ENCODE data around the gene TP53BP2. TPM values are rescaled to one million over a fixed set of nuclear protein-coding genes. Genes with fewer than 3 reads are reported as not detected.
"Not testable (repeated sequence)": the region's sequence is repeated elsewhere in the genome, so short reads cannot be mapped to it uniquely, and the experiment has no call there.

Gene TP53BP2
- total RNA-seq, 2 experiments from 2014 or later: 46.6 to 56.2 TPM

DNA sequence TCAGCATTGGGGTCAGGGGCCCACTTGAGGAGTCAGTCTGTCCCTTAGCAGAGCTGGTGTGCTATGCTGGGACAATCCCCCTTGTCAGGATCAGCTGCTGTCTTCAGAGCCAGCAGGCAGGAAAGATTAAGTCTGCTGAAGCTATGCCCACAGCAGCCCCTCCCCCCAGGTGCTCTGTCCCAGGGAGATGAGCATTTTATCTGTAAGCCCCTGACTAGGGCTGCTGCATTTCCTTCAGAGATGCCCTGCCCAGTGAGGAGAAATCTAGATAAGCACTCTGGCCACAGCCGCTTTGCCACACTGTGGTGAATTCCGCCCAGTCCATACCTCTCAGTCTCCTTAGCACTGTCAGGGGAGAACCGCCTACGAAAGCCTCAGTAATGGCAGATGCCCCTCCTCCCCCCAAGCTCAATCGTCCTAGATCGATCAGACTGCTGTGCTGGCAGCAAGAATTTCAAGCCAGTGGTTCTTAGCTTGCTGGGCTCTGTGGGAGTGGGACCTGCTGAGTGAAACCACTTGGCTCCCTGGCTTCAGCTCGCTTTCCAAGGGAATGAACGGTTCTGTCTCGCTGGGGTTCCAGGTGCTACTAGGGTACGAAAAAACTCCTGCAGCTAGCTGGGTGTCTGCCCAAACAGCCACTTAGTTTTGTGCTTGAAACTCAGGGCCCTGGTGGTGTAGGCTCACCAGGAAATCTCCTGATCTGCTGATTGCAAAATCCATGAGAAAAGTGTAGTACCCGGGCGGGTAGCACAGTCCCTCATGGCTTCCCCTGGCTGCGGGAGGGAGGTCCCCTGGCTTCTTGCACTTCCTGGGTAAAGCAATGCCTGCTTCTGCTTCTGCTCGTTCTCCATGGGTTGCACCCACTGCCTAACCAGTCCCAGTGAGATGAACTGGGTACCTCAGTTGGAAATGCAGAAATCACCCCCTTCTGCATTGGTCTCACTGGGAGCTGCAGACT, 25.1 kb upstream of the TP53BP2 start:
- no peak overlapping the region for H3K27ac Mint-ChIP-seq
- CTCF ChIA-PET: interaction anchor here (0.5 to 0.7 kb wide), 2 partner anchors 22 to 1872 kb away, joined by 3 to 6 read pairs; no protein-coding TSS in a partner anchor

DNA sequence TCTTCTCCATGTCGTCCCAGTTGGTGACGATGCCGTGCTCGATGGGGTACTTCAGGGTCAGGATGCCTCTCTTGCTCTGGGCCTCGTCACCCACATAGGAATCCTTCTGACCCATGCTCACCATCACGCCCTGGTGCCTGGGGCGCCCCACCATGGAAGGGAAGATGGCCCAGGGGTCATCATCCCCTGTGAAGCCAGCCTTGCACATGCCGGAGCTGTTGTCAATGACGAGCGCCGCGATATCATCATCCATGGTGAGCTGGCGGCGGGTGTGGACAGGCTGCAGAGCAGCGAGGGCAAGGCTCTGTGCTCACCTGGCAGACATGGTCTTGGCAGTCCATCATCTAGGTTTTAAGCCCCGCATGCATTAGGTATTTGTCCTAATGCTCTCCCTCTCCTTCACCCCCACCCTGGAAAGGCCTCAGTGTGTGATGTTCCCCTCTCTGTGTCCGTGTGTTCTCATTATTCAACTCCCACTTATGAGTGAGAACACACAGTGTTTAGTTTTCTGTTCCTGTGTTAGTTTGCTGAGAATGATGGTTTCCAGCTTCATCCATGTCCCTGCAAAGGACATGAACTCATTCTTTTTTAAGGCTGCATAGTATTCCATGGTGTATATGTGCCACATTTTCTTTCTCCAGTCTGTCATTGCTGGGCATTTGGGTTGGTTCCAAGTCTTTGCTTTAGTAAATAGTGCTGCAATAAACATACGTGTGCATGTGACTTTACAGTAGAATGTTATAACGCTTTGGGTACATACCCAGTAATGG, 19.0 kb upstream of the TP53BP2 start:
- H3K9me3 Mint-ChIP-seq (ENCODE audit: low read depth); H3K4me1 Mint-ChIP-seq; DNase-seq; intact Hi-C loops (cut with DNase I, micrococcal nuclease); H3K36me3 Mint-ChIP-seq (ENCODE audit: low read depth); H3K27ac Mint-ChIP-seq; CTCF ChIA-PET; POLR2A ChIA-PET; ATAC-seq; H3K4me3 Mint-ChIP-seq; H3K27me3 Mint-ChIP-seq: not testable (repeated sequence)

More for the DNA sequence above, 25.1 kb upstream of the TP53BP2 start:
- Mint-ChIP-seq H3K27me3 (peaks cover 11% of the 10 kb centered on the region), H3K4me1 (no peaks in the 10 kb centered on the region), H3K36me3 (ENCODE audit: low read depth) (no peaks in the 10 kb centered on the region), H3K4me3 (peak overlapping the region; percentile 19), H3K9me3 (ENCODE audit: low read depth) (no peaks in the 10 kb centered on the region)
- no peak for DNase-seq
- intact Hi-C loops (cut with DNase I, micrococcal nuclease): no loop called here
- POLR2A ChIA-PET: no interaction called here
- no peak for ATAC-seq

DNA sequence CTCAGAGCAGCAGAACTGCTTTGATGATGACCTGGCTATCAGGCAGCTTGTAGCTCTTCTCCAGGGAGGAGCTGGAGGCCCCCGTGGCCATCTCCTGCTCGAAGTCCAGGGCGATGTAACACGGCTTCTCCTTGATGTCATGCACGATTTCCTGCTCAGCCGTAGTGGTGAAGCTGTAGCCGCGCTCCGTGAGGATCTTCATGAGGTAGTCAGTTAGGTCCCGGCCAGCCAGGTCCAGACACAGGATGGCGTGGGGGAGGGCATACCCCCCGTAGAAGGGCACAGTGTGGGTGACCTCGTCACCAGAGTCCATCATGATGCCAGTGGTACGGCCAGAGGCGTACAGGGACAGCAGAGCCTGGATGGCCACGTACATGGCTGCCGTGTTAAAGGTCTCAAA, 18.3 kb upstream of the TP53BP2 start:
- intact Hi-C loops (cut with DNase I, micrococcal nuclease): no loop called here
- ChIA-PET CTCF (no interaction called here), POLR2A (no interaction called here)
- Mint-ChIP-seq H3K27me3 (peaks cover 3% of the 10 kb centered on the region), H3K9me3 (ENCODE audit: low read depth) (no peaks in the 10 kb centered on the region), H3K36me3 (ENCODE audit: low read depth) (no peaks in the 10 kb centered on the region), H3K4me3 (no peak overlapping the region), H3K27ac (no peak overlapping the region), H3K4me1 (no peaks in the 10 kb centered on the region)
- DNase-seq (no peak), ATAC-seq (no peak)

DNA sequence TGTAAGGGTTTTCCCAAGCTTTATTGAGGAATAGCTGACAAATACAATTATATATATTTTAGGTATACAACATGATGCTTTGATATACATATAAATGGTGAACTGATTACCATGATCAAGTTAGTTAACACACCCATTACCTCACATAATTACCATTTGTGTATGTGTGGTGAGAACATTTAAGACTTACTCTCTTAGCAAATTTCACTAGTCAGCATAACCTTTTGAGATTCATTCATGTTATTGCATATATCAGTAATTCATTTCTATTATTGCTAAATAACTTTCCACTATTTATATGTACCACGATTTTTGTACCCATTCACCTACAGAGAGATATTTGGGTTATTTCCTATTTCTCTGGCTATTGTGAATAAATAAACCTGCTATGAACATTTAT, 16.2 kb upstream of the TP53BP2 start:
- DNase-seq (no peak), ATAC-seq (no peak)
- ChIA-PET CTCF (no interaction called here), POLR2A (no interaction called here)
- H3K4me1 Mint-ChIP-seq: no peaks in the 10 kb centered on the region
- H3K36me3 Mint-ChIP-seq (ENCODE audit: low read depth): no peaks in the 10 kb centered on the region
- H3K9me3 Mint-ChIP-seq (ENCODE audit: low read depth): no peaks in the 10 kb centered on the region
- H3K27me3 Mint-ChIP-seq: no peaks in the 10 kb centered on the region
- no peak overlapping the region for H3K27ac Mint-ChIP-seq
- H3K4me3 Mint-ChIP-seq: no peak overlapping the region
- intact Hi-C loops (cut with DNase I, micrococcal nuclease): no loop called here

DNA sequence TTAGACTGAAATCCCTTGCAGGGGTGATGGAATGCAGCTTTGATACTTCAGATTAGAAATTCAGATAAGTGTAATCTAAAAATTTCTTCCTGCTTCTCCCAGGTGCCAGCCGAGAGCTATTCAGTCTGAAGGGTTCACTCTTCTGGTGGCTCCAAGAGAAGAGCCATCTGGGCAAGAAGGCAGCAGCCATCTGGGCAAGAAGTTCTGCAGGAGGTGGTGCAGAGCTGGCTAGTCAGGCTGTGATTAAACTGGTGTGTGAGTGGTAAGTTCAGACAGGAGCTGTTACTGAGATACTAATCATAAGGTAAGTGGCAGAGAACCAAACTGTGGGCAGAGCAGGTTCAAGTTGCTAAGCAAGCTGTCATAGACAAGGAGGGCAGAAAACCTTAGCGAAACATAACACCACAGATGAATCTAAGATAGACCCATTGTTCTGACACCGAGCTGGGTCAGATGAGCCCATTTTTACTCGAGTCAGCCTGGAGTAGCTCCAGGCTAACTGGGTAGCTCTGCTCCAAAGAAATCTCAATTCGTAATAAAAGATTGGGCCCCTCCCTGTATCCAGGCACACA, 14.4 kb upstream of the TP53BP2 start:
- ChIA-PET POLR2A (interaction anchor here (1.0 kb wide), 1 partner anchor 15 kb away, joined by 3 read pairs; no protein-coding TSS in a partner anchor), CTCF (interaction anchor here (0.9 to 2.0 kb wide), 5 partner anchors 9 to 111 kb away, joined by 3 to 5 read pairs (median 4); partner anchors contain the start of gene TP53BP2)

DNA sequence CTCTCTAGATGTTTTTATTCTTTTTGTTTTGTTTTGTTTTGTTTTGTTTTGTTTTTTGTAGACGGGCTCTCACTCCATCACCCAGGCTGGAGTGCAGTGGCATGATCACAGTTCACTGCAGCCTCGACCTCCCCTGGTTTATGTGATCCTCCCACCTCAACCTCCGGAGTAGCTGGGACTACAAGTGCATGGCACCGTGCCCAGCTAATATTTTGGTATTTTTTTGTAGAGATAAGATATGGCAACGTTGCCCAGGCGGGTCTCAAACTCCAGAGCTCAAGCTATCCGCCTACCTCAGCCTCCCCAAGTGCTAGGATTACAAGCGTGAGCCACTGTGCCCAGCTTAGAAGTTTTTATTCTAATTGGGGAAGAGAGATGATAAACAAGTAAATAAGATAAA, 13.3 kb upstream of the TP53BP2 start:
- no peak overlapping the region for H3K27ac Mint-ChIP-seq
- DNase-seq: no peak
- ChIA-PET POLR2A (no interaction called here), CTCF (interaction anchor here (0.8 to 2.0 kb wide), 5 partner anchors 8 to 580 kb away, joined by 3 to 7 read pairs (median 4); no protein-coding TSS in a partner anchor)
- H3K4me3 Mint-ChIP-seq: no peak overlapping the region
- no peaks in the 10 kb centered on the region for H3K27me3 Mint-ChIP-seq
- H3K36me3 Mint-ChIP-seq (ENCODE audit: low read depth): no peaks in the 10 kb centered on the region
- ATAC-seq: no peak
- no peaks in the 10 kb centered on the region for H3K9me3 Mint-ChIP-seq (ENCODE audit: low read depth)
- intact Hi-C loops (cut with DNase I, micrococcal nuclease): no loop called here
- no peaks in the 10 kb centered on the region for H3K4me1 Mint-ChIP-seq

More for the DNA sequence above, 14.4 kb upstream of the TP53BP2 start:
- ATAC-seq (peak; percentile 55), DNase-seq (no peak)
- H3K4me1 Mint-ChIP-seq: no peaks in the 10 kb centered on the region
- H3K27me3 Mint-ChIP-seq: no peaks in the 10 kb centered on the region
- H3K27ac Mint-ChIP-seq: no peak overlapping the region
- H3K4me3 Mint-ChIP-seq: no peak overlapping the region
- H3K36me3 Mint-ChIP-seq (ENCODE audit: low read depth): no peaks in the 10 kb centered on the region
- intact Hi-C loops (cut with DNase I, micrococcal nuclease): no loop called here
- no peaks in the 10 kb centered on the region for H3K9me3 Mint-ChIP-seq (ENCODE audit: low read depth)

DNA sequence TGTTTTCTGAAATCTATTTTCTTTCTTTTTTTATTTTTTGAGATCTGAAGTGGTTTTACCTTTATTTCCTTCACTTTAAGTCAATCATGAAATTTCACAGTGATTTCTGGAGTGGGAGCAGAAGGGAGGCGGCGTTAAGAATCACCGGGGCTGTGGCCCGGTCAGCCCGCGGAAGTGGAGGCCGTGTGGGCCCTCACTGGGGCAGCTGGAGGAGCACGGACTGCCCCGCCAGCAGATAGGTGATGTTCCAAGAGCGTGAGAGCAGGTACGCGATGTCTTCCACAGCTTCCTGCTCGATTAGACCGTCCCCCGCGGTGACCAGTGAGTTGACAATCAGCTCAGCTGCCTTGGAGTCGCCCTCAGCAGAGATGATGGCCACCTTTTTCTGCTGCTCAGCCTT, 10.6 kb upstream of the TP53BP2 start:
- DNase-seq: no peak
- Mint-ChIP-seq H3K4me1 (no peaks in the 10 kb centered on the region), H3K4me3 (no peak overlapping the region), H3K36me3 (ENCODE audit: low read depth) (no peaks in the 10 kb centered on the region), H3K27ac (no peak overlapping the region), H3K27me3 (peaks cover 4% of the 10 kb centered on the region), H3K9me3 (ENCODE audit: low read depth) (no peaks in the 10 kb centered on the region)
- ChIA-PET POLR2A (no interaction called here), CTCF (no interaction called here)
- ATAC-seq: no peak
- intact Hi-C loops (cut with DNase I, micrococcal nuclease): no loop called here

DNA sequence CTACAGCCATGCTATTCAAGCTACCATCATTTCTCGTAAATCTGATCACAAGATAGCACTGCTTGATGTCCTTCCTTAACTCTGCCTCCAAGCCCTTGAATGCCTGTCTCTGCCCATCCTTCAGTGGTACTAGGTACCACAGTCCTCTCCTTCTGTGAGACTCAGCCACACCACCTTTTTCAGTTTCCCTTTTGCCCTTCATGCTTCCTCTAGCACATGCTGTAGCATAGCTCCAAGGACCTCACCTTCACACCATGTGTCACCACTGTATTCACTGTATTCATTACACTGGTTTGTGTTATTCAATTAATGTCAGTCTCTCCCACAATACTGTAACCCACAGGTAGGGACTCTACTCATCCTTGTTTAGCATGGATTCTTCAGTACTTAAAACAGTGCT, 8.0 kb upstream of the TP53BP2 start:
- intact Hi-C loops (cut with DNase I, micrococcal nuclease): no loop called here
- H3K27me3 Mint-ChIP-seq: peaks cover 4% of the 10 kb centered on the region
- ChIA-PET POLR2A (no interaction called here), CTCF (interaction anchor here (0.8 to 1.8 kb wide), 3 partner anchors 13 to 161 kb away, joined by 3 to 5 read pairs (median 3); no protein-coding TSS in a partner anchor)
- H3K27ac Mint-ChIP-seq: no peak overlapping the region
- H3K9me3 Mint-ChIP-seq (ENCODE audit: low read depth): no peaks in the 10 kb centered on the region
- H3K4me1 Mint-ChIP-seq: peaks cover 8% of the 10 kb centered on the region
- DNase-seq (no peak), ATAC-seq (peak; percentile 30)
- no peaks in the 10 kb centered on the region for H3K36me3 Mint-ChIP-seq (ENCODE audit: low read depth)
- H3K4me3 Mint-ChIP-seq: no peak overlapping the region

DNA sequence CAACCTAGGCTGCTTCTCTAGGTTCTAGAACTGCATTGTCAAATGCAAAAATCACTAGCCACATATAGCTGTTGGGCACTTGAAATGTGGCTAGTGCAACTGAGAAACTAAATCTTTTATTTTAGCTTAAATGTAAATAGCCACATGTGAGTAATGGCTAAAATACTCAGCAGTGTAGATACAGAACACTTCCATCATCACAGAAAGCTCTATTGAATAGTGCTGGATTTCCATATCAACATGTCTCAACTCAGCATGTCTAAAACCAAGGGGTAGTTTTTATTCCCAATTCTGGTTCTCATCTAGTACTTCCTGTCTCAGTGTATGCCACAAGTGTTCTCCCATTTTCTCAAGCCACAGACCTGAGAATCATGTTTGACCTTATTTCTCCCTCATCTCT, 7.5 kb upstream of the TP53BP2 start:
- intact Hi-C loops (cut with DNase I, micrococcal nuclease): no loop called here
- POLR2A ChIA-PET: interaction anchor here (0.5 to 0.7 kb wide), 2 partner anchors 34 to 35 kb away, joined by 3 to 5 read pairs; no protein-coding TSS in a partner anchor
- CTCF ChIA-PET: interaction anchor here (0.8 to 1.8 kb wide), 3 partner anchors 13 to 160 kb away, joined by 3 to 5 read pairs (median 3); no protein-coding TSS in a partner anchor
- Mint-ChIP-seq H3K4me3 (no peak overlapping the region), H3K36me3 (ENCODE audit: low read depth) (no peaks in the 10 kb centered on the region), H3K4me1 (peaks cover 12% of the 10 kb centered on the region), H3K9me3 (ENCODE audit: low read depth) (no peaks in the 10 kb centered on the region), H3K27me3 (peaks cover 4% of the 10 kb centered on the region), H3K27ac (no peak overlapping the region)
- DNase-seq (no peak), ATAC-seq (no peak)

DNA sequence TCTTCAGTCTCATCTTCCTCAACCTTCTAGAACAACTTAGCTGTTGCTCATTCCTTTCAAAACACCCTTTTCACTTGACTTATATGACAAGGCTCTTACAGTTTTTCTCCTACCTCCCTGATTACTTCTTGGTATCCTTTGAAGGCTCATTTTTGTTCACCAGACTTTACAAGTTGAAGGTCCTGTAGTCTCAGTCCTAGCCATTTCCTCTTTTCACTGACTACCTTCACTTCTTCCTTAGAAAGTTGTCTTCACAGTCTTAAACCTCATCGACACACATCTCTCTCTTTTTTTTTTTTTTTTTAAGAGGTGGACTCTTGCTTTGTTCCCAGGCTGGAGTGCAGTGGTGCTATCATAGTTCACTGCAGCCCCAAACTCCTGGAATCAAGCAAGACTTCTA, 6.6 kb upstream of the TP53BP2 start:
- intact Hi-C loops (cut with DNase I, micrococcal nuclease): no loop called here
- H3K36me3 Mint-ChIP-seq (ENCODE audit: low read depth): no peaks in the 10 kb centered on the region
- no peak overlapping the region for H3K27ac Mint-ChIP-seq
- no peaks in the 10 kb centered on the region for H3K9me3 Mint-ChIP-seq (ENCODE audit: low read depth)
- POLR2A ChIA-PET: no interaction called here
- H3K4me1 Mint-ChIP-seq: peaks cover 20% of the 10 kb centered on the region
- H3K4me3 Mint-ChIP-seq: no peak overlapping the region
- peaks cover 4% of the 10 kb centered on the region for H3K27me3 Mint-ChIP-seq
- CTCF ChIA-PET: interaction anchor here (0.6 to 1.8 kb wide), 3 partner anchors 7 to 164 kb away, joined by 3 to 5 read pairs (median 5); no protein-coding TSS in a partner anchor
- no peak for DNase-seq
- no peak for ATAC-seq
